ENCODE measurements around the gene VPS13D. TPM values are rescaled to one million over a fixed set of nuclear protein-coding genes. Genes with fewer than 3 reads are reported as not detected.
"Not testable (repeated sequence)": the region's sequence is repeated elsewhere in the genome, so short reads cannot be mapped to it uniquely, and the experiment has no call there.

VPS13D gene
- total and polyA plus RNA-seq, 2 of the 4 experiments (the other 2 are of a cell fraction): 9.0 to 16.3 TPM

DNA sequence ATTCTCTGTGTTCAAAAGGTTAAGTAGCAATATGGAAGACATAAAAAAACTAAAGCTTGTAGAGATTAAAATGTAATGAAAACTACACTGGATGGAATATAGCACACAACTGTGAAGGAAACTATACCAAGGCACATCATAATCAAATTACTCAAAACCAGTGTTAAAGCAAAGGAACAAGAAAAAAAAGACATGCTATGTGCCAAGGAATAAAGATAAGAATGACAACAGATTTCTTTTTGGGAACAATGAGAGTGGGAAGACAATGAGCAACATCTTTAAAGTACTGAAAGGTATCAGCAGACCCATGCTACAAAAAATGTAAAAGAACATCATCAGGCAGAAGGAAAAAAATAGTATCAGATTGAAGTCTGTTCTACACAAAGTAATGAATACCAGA is 157.8 kb downstream of the VPS13D start:
- H2BK120ac ChIP-seq (ENCODE audit: low read depth, low read length): no peak overlapping the region
- no peak overlapping the region for H3K4me3 ChIP-seq (ENCODE audit: insufficient read depth, low read depth, low read length)
- no peak overlapping the region for H2BK15ac ChIP-seq (ENCODE audit: low read depth, low read length)
- H3K9me3 ChIP-seq (ENCODE audit: control insufficient read depth, insufficient read depth, low read length): peaks cover 5% of the 10 kb centered on the region
- peak; percentile 28 for DNase-seq
- no peaks in the 10 kb centered on the region; a peak in 1 of 4 replicates for H3K79me1 ChIP-seq (ENCODE audit: low read depth in 1 of 2, low read length in 2 of 2)
- H3K4me2 ChIP-seq (ENCODE audit: low read depth, low read length): no peak overlapping the region
- H3K27me3 ChIP-seq (ENCODE audit: control insufficient read depth, insufficient read depth, low read length): no peaks in the 10 kb centered on the region
- no peak overlapping the region for H2BK5ac ChIP-seq (ENCODE audit: low read depth, low read length, poor library complexity, severe bottlenecking)
- no peak overlapping the region for H2BK20ac ChIP-seq (ENCODE audit: low read depth, low read length)
- dilution Hi-C loops (cut with HindIII; ENCODE audit: low sequenced_read_pairs, unreplicated experiment): no loop called here
- intact Hi-C loops (cut with micrococcal nuclease): no loop called here
- no peak overlapping the region for H3K27ac ChIP-seq (ENCODE audit: insufficient read depth, low read length)
- H3K4me1 ChIP-seq (ENCODE audit: control insufficient read depth, insufficient read depth, low read length): peaks cover 3% of the 10 kb centered on the region; the same call in 1 of the 2 replicates
- no peaks in the 10 kb centered on the region for H4K20me1 ChIP-seq (ENCODE audit: insufficient read depth, low read length)
- BruUV-seq (replicated peaks): no TSS peak
- TF ChIP-seq ELK1 (IDR thresholded peaks at IDR 0.05; ENCODE audit: borderline replicate concordance, low read depth, low read length): no peak
- H3K9me1 ChIP-seq (ENCODE audit: insufficient read depth, low read length): no peaks in the 10 kb centered on the region
- POLR2A ChIA-PET (ENCODE audit: unreplicated experiment): no interaction called here
- H3K14ac ChIP-seq (replicated peaks; ENCODE audit: low read depth, low read length): no peak overlapping the region
- H4K8ac ChIP-seq (ENCODE audit: low read depth in 2 of 2, low read length in 2 of 2): no peak overlapping the region
- H4K91ac ChIP-seq (ENCODE audit: insufficient read depth, low read depth, low read length): no peak overlapping the region
- no peak overlapping the region for H3K18ac ChIP-seq (ENCODE audit: low read depth, low read length)
- H2AK9ac ChIP-seq (replicated peaks; ENCODE audit: low read depth, low read length, poor library complexity): no peak overlapping the region
- peaks cover 36% of the 10 kb centered on the region for H3K36me3 ChIP-seq (ENCODE audit: control insufficient read depth, insufficient read depth, low read length)
- in situ Hi-C loops (cut with MboI; ENCODE audit: low sequenced_read_pairs): no loop called here
- CTCF ChIA-PET: no interaction called here
- no peak overlapping the region for H3K56ac ChIP-seq (ENCODE audit: extremely low read depth, insufficient read depth, low read length)
- H3K23ac ChIP-seq (ENCODE audit: low read depth, low read length): no peak overlapping the region
- no peak overlapping the region for H2AK5ac ChIP-seq (ENCODE audit: low read depth, low read length)
- ATAC-seq (ENCODE audit: low read depth): no peak
- no peak overlapping the region for H3K4ac ChIP-seq (ENCODE audit: low read depth, low read length)
- no peak overlapping the region for H4K5ac ChIP-seq (ENCODE audit: low read depth, low read length)
- H2AFZ ChIP-seq (replicated peaks; ENCODE audit: low read length, poor library complexity): no peak overlapping the region
- H3K9ac ChIP-seq (ENCODE audit: low read depth, low read length): no peak overlapping the region

- H2AK5ac ChIP-seq (ENCODE audit: low read depth, low read length); H3K27me3 ChIP-seq (ENCODE audit: control insufficient read depth, insufficient read depth, low read length); intact Hi-C loops (cut with micrococcal nuclease); H4K8ac ChIP-seq (ENCODE audit: low read depth in 2 of 2, low read length in 2 of 2); H3K27ac ChIP-seq (ENCODE audit: insufficient read depth, low read length); H2AFZ ChIP-seq (replicated peaks; ENCODE audit: low read length, poor library complexity); H3K4me2 ChIP-seq (ENCODE audit: low read depth, low read length); CTCF ChIA-PET; H2AK9ac ChIP-seq (replicated peaks; ENCODE audit: low read depth, low read length, poor library complexity); H4K5ac ChIP-seq (ENCODE audit: low read depth, low read length); BruUV-seq (replicated peaks); dilution Hi-C loops (cut with HindIII; ENCODE audit: low sequenced_read_pairs, unreplicated experiment); H2BK120ac ChIP-seq (ENCODE audit: low read depth, low read length); H2BK20ac ChIP-seq (ENCODE audit: low read depth, low read length); POLR2A ChIA-PET (ENCODE audit: unreplicated experiment); in situ Hi-C loops (cut with MboI; ENCODE audit: low sequenced_read_pairs); H3K4ac ChIP-seq (ENCODE audit: low read depth, low read length); H3K4me3 ChIP-seq (ENCODE audit: insufficient read depth, low read depth, low read length); H3K9me3 ChIP-seq (ENCODE audit: control insufficient read depth, insufficient read depth, low read length); H3K9ac ChIP-seq (ENCODE audit: low read depth, low read length); H3K18ac ChIP-seq (ENCODE audit: low read depth, low read length); H4K91ac ChIP-seq (ENCODE audit: insufficient read depth, low read depth, low read length); H3K9me1 ChIP-seq (ENCODE audit: insufficient read depth, low read length); H3K79me1 ChIP-seq (ENCODE audit: low read depth in 1 of 2, low read length in 2 of 2); H2BK15ac ChIP-seq (ENCODE audit: low read depth, low read length); H3K4me1 ChIP-seq (ENCODE audit: control insufficient read depth, insufficient read depth, low read length); H3K56ac ChIP-seq (ENCODE audit: extremely low read depth, insufficient read depth, low read length); H3K23ac ChIP-seq (ENCODE audit: low read depth, low read length); ATAC-seq (ENCODE audit: low read depth); H3K14ac ChIP-seq (replicated peaks; ENCODE audit: low read depth, low read length); H2BK5ac ChIP-seq (ENCODE audit: low read depth, low read length, poor library complexity, severe bottlenecking); DNase-seq; H4K20me1 ChIP-seq (ENCODE audit: insufficient read depth, low read length): not testable (repeated sequence)
- peaks cover 22% of the 10 kb centered on the region for H3K36me3 ChIP-seq (ENCODE audit: control insufficient read depth, insufficient read depth, low read length)
- 100% methylated on average over 2 of the region's 4 CpGs; no CpG with 5 or more reads in 1 of the 2 experiments for WGBS, 2 experiments (ENCODE audit: extremely low coverage in 2 of 2, insufficient read length in 1 of 2)
Measured at GRCh38 chr1:12390296-12390695, 160.5 kb downstream of the VPS13D start.
